NCI-H460 (cell line): ENCODE results near the gene LTBP1. TPM values are rescaled to one million over a fixed set of nuclear protein-coding genes. Genes with fewer than 3 reads are reported as not detected.
"Not testable (repeated sequence)": the region's sequence is repeated elsewhere in the genome, so short reads cannot be mapped to it uniquely, and the experiment has no call there.

ENCODE experiments used
- DNase-seq: peaks from one replicate; pipeline ENCODE4 v3.0.0-alpha.2; 2016; ENCODE audit warnings: low read depth; ENCODE audit errors: extremely low read depth
- total RNA-seq: library from RNA; depleted of rRNA; stranded (reverse); fragments of >200 nt; shearing (Covaris generic); gene quantifications from 2 replicates; pipeline ENCODE4 v1.2.3, GENCODE V29; 2014

The LTBP1 gene
- total RNA-seq, 1 experiment from 2014 or later = 1.2 TPM

DNA sequence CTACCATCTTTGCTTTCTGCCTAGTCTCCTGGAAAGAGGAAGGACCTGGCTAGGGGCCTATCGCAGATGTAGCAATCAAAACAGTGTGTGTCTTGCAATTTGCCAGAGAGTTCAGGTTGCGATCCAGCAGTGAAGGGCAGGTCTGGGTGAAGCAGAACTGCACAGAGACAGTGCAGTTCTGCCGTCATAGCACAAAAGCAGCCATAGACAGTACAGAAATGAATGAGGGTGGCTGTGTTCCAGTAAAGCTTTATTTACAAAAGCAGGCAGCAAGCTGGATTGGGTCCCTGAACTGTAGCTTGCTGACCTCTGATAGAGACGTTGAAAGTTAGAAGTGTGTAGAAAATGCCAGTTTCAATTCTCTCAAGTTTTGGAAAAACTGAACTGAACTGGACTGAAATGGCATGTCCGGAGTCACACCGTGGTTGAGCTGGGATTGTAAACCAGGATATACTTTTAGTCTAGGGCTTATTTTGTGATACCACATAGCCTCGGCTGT, 186.8 kb downstream of the LTBP1 start:
- DNase-seq = no peak

DNA sequence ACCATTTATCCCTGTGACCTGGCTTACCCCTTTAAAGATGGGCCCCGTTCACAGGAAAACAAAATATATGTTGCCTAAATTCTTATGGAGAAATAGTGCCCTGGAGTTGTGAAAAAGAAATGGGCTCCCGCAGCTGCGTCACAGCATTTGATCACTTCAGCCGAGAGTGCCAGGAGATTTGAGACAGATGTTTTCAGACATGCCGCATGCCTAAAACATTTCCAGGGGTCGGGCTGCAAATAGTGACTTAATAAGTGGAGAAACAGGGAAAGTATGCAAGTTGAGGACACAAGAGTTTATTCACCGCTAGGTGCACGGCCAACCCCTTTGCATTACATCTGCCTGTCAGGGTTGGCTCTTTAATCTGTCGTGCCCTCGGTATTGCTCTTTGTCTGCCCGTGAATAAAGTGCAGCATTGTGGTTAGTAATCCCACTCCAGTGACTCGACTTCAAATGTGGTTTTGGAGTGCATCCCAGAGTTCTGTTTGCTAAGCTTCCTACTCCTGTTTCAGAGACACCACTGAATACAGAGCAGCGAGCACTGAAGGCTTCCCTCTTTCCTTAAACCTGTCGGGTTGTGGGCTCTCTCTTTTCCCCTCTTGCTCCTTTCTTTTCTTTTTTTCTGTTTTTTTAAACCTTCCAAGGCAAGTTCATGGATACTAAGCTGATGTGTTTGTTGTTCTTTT, 187.5 kb downstream of the LTBP1 start:
- DNase-seq = no peak

DNA sequence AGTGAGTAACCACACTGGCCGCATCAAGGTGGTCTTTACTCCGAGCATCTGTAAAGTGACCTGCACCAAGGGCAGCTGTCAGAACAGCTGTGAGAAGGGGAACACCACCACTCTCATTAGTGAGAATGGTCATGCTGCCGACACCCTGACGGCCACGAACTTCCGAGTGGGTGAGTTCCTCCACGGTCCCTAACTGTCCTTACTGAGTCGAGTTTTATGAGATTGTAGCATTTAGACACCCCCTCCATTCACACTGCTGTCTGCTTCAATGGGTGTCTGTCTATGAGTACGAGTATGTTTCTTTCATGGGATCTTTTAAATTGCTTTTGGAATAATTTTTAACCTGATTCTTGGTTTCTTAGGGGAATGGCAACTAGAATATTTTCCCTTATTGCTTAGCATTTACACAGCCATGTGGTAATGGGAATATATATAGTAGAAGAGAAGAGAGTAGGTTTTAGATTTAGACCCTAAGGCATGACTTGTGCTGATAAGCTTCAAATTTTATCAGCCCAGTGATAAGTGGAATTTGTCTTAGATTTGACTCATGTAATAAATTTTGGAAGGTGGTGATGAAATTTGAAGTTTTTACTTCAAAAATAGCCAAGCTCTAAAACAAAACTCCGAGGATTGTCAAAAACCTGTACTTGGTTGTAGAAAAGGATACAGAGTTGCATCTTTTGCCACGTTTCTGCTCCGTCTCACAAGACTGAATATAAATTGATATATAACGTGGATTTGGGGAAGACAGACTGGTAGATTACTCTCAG, 188.2 kb downstream of the LTBP1 start:
- DNase-seq = no peak

DNA sequence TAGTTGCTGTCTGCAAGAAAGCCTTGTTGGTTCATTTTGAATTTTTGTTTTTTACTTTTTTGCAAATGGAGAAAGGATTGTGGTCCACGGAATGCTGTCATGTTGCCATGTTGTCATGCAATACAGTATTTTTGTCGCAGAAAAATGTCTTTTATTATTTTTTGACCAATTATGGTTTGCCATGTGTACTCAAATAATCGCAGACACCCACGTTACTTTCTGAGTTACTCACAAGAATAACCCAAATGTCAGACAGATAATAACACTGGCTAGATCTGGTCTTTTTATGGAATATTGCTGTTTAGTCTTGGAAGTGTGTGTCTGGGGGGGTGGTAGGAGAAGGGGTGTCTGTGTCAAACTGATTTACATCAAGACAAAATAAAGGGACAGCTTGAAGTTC, 188.9 kb downstream of the LTBP1 start:
- no peak for DNase-seq

DNA sequence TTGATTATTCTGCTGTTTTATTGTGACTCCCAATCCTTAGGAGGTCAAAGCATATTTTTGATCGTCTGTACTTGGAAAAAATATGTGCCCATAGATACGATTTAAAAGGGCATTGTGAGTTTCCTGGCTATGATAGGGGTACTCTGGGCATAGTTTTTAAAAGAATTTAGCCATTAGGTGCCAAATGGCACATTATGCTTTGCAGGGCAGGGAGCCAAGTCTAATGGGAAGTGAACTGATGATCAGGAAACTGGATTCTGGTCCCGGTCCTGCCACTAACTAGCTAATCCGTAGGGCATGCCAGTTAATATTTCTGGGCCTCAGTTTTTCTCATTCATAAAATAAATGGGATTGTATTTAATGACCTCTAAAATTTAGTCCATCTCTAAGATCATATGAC, 189.3 kb downstream of the LTBP1 start:
- no peak for DNase-seq

DNA sequence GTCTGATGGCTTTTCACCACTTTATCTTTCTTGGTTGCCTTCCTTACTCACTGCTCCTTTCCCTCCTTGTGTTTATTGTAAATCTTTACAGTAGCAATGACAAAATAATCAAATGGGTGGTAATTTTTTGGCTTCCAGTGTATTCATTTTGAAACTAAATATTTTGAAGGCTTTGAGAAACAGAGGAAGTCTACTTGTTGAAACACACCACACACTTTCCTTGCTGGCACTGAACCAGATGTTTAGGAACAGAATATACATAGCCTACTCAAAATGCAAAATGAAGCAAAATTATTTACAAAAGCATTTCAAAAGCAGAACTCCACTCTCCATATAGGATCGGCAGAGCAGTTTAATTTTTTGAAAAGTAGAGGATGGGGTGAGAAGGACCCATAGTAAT, 189.8 kb downstream of the LTBP1 start:
- DNase-seq = no peak

DNA sequence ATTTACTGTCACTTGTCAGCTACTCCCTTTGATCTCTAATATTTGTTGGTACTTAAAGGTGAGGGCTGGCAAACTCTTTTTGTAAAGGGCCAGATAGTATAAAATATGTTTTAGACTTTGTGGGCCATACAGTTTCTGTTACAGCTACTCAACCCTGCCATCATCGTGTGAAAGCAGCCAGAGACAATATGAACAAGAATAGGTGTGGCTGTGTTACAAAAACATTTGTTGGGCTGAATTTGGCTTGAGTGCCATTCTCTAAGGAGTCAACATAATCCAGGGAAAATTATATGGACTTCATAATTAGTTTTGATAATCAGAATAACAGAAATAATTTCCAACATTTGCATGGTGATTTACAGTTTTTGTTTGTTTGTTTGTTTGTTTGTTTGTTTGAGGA, 190.6 kb downstream of the LTBP1 start:
- DNase-seq = no peak

DNA sequence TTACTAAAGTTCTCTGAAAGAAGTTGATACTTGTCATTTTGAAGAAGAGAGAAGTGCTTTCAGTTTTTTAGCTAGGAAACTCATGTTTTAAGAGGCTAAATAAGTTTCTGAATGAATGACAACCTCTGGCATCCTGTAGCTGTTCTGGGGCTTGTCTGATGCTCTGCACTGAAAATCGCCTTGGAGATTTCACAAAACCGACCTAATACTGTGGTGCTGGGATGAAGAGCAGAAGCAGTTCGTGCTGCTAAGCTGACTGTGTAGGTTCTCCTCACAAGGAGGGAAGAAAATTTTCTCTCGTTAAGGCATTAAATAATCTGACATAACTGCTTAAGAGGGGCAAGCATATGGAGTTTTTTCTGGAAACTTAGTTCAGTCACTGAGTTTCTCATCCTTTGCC, 193.2 kb downstream of the LTBP1 start:
- DNase-seq = no peak

DNA sequence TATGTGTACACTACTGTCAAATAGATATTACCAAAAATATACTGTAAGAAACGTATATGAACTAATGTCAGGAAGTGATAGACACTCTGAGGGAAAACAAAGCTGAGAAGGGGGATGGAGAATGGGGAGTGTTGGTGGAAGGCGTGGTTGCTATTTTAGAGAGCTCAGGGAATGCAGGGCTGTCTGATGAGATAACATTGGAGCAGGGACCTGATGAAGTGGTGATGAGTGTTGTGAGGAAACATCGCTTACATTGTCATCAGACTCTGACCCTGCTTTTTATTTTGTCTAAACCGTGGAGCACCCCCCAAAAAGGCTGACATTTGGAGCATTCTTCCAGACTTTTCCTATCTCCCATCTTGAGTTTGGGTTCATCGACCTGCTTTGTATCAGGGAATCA, 194.7 kb downstream of the LTBP1 start:
- DNase-seq = no peak

DNA sequence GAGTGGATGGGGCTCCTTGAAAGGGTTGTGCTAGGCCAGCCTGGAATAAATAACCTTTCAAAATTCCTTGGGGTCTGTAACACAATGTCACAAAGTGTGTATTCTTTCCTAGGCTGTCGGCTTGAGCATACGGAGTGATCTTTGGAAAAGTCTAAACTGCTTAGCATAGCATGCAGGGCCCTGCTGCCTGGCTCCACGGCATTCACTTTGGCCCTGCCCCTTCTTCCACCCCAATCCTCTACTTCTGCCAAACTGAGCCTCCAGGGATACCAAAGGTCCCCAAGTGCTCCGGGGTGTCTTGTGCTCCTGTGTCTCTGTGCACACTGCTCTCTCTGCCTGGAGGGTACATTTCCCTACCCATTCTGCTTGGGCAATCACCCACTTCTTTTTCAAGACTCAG, 196.1 kb downstream of the LTBP1 start:
- DNase-seq = no peak

DNA sequence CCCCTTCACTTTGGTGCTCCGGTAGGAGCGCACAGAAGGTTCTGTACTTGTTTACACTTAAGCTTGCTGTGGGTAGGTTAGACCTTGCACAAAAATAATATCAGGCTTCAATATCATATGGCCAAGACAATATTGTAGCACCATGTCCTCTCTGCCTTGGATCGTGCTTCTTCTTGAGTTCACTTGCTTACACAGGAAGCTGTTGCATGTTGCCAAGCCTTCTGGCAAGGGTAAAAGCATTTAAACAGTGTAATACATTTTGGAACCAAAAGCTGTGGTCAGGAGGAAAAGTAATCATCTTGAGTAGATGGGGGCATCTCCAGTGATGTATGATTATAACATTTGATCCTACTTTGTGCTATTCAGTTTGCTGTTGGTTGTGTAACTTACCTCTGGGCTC, 197.5 kb downstream of the LTBP1 start:
- DNase-seq = no peak

DNA sequence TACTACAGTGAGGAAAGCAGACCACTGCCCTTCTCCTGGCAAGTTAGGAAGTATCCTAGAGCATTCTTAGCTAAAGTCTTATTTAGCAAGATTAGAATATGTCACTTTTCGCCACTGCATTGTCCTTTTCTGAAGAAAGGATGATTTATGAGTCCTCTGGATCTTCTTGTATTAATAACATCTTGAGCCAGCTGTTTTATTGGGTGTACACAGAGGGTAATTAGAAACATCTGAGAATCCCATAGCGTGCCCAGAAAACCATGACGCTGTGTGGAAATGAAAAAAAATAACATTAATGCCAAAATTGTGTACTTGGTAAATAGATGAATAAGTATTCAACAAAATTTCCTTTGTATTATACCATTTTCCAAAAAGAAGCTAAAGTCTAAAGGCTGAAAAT, 198.7 kb downstream of the LTBP1 start:
- no peak for DNase-seq

DNA sequence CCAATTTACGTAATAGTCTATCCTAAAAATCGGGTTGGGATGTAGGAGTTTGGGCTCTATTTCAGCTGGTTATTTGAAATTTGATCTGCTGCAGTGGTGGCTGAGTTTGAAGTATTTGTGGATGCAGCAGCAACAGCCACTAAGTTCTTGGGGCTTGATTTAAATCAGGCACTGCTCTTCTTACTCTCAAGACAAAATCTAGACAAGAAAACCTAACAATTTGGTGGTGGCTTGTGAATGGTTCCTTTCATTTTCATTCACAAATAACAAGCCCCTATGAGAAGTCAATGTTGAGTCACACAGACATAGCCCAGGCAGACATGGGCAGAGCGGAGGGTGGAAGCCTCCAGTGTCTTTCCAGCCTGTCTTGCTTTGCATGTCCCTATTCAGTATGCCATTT, 199.3 kb downstream of the LTBP1 start:
- no peak for DNase-seq

DNA sequence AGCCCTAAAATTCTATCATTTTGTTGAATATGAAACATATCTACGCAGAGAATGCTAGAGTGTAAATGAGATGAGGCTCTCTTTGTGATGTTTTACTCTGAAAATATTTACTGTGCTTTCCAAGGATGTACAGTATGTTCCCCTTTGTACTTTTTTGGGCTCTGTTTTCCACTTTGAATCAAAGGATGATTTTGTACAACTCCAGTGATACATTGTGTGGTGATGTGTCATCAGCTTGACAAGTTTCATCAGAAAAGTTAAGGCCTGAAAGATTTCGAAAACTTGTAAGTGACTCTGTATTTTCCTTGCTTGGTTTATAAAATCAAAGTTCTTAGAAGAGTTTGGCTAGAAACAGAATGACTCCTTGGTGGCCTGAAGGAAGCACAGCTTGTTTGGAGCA, 206.3 kb downstream of the LTBP1 start:
- DNase-seq = no peak

DNA sequence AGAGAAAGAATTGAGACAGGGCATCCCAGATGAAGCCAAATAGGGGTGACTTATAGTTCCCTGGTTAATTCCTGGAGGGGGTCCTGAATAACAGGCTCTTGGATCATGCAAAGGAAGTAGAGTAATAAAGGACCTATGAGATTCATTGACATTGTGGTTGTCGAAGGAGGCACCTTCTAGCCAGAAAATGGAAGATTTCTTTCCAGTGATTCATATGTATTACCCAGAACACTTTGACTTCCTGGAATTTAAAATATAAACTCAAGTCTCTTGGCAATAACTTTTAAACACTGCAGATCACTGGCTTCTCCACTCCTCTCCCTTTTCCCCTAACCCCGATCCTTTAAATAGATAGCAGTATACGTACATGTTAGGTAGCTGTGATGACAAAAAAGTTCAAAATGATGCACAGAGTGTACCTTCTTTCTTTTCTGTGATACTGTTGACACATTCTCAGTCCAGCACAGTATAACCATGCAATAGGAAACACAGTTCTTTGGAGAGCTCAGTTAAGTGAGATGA, 211.8 kb downstream of the LTBP1 start:
- DNase-seq = no peak

DNA sequence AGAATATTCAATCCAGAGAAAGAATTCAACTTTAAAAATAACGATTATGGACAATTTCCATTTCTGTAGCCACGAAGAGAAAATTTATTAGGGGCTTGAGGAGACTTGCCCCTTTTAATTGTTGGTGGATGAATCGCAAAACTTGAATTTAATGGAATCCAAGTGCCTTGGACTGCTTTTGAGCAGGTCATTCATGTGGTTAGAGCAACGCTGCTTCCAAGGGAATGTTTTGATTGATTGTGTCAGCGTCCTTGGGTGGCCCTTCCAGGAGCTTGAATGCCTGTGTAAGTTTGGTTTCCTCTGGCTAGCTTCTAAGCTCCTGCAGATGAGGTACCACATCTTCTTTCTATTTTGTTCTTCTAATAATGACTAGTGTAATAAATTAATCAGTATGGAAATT, 213.4 kb downstream of the LTBP1 start:
- DNase-seq = no peak

DNA sequence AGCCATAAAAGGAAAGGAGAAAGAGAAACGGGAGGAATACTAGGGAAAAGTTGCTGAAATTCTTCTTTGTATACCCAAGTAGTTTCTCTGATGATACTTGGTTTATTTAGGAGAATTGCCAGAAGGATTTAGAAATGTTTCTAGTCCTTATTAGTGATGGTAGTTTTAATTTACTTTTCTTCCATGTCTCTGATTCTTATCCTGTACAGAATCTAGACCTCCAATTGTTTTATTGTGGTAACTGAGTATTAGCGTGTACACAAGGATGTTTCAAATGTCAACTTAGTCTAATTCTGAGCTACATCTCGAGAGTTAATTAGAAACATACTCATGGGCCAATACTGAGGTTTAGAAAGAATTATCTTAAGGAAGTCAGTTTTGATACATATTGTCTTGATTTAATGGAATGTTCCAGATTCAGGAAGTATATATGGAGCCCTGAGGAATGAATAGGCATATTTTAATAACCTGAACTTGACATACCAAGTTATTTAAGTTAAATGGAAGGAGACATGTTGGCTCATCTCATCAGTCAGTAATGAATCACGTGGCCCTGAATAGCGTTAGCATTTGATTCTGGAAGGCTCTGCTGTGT, 219.6 kb downstream of the LTBP1 start:
- DNase-seq = no peak

DNA sequence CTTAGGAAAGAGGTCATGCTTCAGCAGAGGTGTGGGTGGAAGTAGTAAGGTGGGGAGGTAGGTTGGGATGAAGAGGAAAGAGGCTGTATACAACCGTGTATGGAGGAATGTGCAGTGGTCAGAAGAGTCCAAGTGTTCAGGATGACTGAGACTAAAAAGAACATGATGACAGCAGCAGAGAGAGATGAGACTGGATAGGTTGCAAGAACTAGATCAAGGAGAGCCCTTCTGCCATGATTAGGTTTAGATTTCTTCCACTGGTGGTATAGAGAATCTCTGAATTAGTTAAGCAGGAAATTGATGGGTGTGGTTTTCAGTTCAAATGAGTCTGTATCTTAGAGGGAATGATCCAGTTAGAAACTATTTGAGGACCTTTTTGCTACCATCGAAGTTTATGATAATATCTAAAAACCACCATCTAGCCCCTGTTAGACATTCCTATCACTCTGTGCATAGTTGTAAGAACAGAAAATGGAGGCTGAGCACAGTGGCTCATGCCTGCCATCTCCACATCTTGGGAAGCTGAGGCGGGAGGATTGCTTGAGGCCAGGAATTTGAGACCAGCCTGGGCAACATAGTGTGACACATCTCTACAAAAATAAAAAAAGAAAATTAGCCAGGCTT, 221.0 kb downstream of the LTBP1 start:
- DNase-seq = no peak

DNA sequence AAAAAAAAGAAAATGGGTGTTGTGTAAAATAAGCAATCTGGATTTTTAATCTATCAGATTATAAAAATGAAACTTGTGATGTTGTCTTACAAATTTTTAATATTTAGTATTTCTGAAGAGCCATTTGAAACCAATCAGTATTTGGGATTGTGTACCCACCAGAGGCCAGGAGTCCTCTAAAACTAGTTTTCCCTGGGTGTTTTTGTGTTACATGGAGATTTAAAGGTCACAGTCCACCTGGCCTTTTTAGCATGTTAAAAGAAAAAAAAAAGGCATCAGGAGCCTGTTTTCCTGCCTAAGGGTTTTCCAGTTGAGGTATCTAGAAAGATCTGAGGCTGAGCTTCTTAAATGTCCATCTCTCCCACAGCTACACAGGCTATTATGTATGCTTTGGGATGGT, 221.7 kb downstream of the LTBP1 start:
- no peak for DNase-seq

DNA sequence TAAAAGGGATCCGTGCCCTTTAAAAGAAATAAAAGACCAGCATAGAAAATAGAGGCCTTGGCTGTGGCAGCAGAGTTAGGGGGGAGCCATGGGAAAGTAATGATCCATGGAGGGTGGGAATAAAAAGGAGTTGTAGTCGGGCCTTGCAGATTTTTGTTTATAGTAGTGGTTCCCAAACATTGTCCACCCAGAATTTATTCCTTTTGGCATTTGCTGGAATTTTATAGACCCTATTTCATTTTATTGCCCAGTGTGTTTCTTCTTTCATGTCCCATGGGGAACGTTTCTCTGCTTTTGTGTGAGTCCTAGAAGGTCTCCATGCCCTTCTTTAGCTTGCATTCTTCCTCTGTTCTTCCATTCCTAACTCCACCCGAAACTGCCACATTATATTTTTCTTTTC, 222.2 kb downstream of the LTBP1 start:
- DNase-seq = no peak

DNA sequence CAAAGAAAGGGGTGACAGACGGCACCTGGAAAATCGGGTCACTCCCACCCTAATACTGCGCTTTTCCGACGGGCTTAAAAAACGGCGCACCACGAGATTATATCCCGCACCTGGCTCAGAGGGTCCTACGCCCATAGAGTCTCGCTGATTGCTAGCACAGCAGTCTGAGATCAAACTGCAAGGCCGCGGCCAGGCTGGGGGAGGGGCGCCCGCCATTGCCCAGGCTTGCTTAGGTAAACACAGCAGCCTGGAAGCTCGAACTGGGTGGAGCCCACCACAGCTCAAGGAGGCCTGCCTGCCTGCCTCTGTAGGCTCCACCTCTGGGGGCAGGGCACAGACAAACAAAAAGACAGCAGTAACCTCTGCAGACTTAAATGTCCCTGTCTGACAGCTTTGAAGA, 223.5 kb downstream of the LTBP1 start:
- not testable (repeated sequence) for DNase-seq
